HG03175 (cell line): ENCODE measurements around the gene TMEM47.

Experiments used
- ATAC-seq: cut with Tn5 transposase; IDR thresholded peaks from one replicate; pipeline ENCODE4 v1.9.1; 2021; ENCODE audit warnings: mild to moderate bottlenecking, moderate library complexity; ENCODE audit not compliant: unreplicated experiment

The TMEM47 gene

GRCh38 chrX:34656842-34657725, at the start of gene TMEM47:
Gene TMEM47, minus strand, starts transcription at chrX:34657285. Its CDS starts 256 bp downstream, at chrX:34657029.
- ATAC-seq = no peak

- no peak for ATAC-seq
Observed at GRCh38 chrX:34687095-34687494, 30.0 kb upstream of the TMEM47 start.

- ATAC-seq = no peak
Observed at GRCh38 chrX:34659575-34659974, 2.5 kb upstream of the TMEM47 start.

DNA sequence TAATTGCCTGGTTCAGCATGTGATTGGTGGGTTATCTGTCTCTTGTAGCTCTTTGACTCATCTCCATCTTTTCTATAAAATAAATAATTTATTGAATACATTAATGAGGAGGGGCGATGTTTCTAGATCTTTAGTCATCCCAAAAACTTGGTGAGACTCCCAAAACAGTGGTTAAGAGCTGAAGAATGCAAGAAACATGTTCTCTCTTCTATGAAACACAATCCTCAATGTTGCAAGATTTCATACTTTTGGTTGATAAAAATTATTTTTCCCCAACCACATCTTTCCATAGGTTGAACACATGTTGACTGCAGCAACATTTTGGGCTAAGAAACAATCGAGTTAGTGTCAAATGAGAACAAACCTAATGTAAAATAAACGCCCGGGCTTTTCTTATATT, 1.2 kb upstream of the TMEM47 start:
- no peak for ATAC-seq

DNA sequence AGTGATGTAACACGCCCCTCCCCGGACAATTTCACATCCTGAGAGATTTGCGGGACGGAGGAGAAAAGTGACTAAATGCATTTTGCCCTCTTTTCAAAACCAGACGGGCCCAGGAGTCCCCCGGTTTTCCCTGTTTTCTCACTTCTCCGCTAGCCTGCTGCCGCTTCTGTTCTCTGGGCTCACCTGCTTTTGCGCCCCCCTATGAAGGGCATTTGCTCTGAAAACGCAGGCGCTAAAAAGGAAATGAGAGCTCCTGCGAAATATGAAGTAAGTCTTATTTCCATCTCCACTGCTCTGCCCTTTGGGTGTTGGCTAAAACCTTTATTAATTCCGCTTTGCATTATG, 613 bp upstream of the TMEM47 start:
- ATAC-seq = no peak

DNA sequence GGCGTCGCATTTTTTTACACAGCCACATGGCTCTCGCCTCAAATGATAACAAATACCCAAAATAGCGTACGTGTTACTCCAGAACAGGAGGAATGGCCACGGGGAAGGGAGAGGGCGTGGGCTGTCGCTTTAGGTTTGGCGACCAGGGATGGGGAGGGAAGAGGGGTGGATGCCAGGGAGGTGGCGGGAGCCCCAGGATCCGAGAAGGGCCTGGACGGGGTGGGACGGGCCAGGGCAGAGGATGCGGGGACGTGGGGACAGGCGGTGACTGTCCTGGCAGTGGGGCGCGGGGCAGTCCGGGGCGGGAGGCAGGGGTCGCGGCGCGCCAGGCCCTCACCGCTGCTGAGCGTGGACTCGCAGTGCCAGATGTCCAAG, 631 bp downstream of the TMEM47 start:
- no peak for ATAC-seq

GRCh38 chrX:34655501-34656455, 1.3 kb downstream of the TMEM47 start:
- no peak for ATAC-seq

- ATAC-seq = no peak
Observed at GRCh38 chrX:34654696-34655490, 2.2 kb downstream of the TMEM47 start.

- no peak for ATAC-seq
Observed at GRCh38 chrX:34653811-34654210, 3.3 kb downstream of the TMEM47 start.

DNA sequence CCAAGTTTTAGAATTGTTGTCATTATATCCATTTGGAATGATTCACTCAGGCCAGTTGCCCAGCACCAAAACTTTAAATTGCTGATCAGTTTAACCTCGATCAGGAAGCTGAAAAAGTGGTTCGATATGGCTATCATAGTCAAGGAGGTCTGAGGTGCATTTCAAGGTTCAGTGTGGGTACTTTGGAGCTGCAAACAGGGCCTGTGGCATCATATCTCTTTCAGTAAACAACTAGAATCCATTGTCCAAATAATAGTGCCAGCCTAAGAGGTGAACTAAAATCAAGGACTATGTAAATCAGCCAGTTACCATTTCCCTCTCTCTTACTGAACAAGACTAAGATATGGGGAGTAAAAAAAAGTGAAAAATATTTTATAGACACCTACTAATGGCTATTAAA, 14.2 kb downstream of the TMEM47 start:
- ATAC-seq = no peak

DNA sequence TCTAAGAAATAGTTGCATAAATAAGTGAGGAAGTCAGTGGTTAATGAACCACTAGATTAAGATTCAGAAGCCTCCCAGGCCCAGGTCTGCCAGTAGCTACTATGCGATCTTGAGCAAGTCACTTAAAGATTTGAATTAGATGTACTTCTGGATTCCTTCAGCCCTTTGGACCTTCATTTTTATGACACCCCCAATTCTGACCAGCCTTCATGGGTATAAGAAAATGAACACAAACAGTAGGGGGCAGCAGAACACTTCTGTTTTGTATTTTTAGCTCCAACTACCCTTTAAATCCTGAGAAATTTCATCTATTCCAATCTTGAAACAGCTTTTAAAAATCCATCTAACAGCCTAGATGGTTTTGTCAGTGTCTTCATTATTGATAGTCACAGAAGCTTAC, 19.0 kb downstream of the TMEM47 start:
- no peak for ATAC-seq

DNA sequence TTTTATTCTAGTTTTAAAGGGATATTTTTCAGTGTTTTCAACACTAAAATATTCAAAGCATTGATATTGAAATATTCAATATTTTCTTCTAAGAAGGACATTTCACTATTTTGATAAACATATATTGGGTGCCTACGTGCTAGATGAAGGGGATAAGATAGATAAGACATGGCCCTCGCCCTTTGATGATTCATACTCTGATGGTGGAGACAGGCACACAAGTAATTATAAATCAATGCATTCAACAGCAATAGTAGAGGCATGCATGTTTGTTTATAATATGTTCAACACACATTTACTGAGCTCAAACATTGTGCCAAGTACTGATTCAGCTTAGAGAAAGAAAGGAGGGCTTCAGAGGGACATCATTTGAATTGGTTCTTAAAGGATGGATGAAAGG, 22.7 kb downstream of the TMEM47 start:
- ATAC-seq = no peak

- no peak for ATAC-seq
Observed at GRCh38 chrX:34632384-34632783, 24.7 kb downstream of the TMEM47 start.

GRCh38 chrX:34631479-34632220, 25.4 kb downstream of the TMEM47 start:
- no peak for ATAC-seq

DNA sequence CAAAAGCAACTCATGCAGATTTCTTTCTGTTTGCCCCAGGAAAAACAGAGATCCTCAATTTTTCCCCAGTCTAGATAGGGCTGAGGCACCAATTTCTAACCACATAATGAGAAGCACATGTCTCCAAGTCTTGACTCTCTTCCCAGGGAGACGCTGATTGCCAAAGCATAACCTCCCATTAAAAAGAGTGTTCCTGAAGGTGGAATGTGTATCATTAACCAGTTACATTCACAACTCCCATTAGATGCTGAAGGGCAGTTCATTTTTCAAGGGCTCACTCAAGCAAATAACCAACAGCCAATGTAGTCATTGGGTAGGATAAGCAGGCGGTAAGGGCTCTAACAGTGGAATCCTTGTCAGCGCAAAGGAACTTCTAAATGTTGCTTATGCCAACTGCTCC, 27.5 kb downstream of the TMEM47 start:
- no peak for ATAC-seq

GRCh38 chrX:34624416-34624815, 32.7 kb downstream of the TMEM47 start:
- ATAC-seq = no peak

DNA sequence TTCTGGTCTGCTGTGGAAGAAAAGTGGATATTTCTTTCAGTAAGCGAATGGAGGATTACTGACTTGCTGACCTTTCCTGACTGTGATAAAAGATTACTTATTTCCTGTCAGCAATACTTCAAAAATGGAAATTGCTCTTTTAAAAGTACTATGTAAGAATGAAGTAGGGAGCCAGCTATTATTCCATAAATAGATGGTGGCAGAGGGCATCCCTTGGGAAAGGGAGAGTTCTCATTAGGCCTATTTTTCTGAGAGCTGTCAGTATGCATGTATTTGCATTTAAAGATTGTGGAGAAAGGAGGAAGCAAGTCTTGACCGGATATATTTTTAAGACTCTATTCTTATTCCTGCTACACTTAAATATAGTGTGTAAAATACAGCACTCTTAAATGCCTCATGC, 37.2 kb downstream of the TMEM47 start:
- ATAC-seq = no peak

DNA sequence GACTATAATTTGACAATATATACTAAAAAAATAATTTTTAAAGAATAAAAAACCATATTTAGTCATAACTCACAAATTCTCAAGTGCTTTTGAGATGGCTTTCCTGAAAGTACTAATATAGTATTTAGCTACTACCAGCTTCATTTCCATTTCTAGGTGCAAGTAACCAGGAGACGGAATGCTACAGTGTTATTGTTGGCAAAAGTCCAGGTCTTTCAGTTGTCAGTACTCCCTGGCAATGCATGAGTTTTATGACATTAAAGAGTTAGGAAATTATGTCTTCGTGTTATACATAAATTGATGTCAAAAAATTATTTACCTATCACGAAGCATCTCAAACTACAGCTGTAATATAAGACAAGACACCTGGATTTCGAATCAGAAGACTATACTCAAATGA, 45.0 kb downstream of the TMEM47 start:
- ATAC-seq = no peak

DNA sequence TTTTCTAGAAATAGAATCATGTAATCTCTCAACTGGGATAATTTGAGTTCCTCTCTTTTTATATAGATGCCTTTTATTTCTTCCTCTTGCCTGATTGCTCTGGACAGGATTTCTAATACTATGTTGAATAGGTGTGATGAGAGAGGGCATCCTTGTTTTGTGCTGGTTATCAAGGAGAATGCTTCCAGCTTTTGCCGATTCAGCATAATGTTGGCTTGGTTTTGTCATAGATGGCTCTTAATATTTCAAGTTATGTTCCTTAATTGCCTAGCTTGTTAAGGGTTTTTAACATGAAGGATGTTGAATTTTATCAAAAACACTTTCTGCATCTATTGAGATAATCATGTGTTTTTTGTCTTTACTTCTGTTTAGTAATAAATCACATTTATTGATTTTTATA, 58.7 kb downstream of the TMEM47 start:
- ATAC-seq = no peak

- no peak for ATAC-seq
Observed at GRCh38 chrX:34586936-34587335, 70.1 kb downstream of the TMEM47 start.
